ENCODE results near the gene AGPAT3.

The AGPAT3 gene

DNA sequence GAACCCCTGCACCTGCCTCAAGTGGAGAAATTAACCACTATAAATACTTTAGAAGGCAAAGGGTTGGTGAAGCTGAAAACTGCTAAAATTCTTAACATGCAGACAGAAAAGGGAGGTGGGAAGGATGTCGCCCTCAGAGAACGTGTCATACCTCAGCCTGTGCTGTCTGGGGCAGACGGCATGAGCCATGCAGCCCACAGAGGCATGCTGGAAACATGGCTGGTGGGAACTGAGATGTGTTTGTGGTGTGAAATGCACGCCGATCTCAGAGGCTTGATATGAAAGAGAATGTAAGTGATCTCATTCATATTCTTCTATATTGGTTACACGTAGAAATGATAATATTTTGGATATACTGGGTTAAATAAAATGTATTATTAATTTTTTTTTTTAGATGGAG is 16.3 kb downstream of the AGPAT3 start:
- WGBS, 2 donors (ENCODE audit: extremely low coverage in 2 of 2, insufficient read length in 2 of 2, insufficient replicate concordance in 1 of 2) = no CpG with 5 or more reads among the region's 6 CpGs
- peaks cover 9 to 10% of the 10 kb centered on the region in 2 donors for H3K4me1 ChIP-seq (ENCODE audit: control insufficient read depth in 2 of 2, insufficient read depth in 1 of 2, low read depth in 1 of 2, low read length in 2 of 2)
- H3K27ac ChIP-seq (replicated peaks; ENCODE audit: low read length) = no peak overlapping the region

GRCh38 chr21:43881935-43882334 is 16.9 kb downstream of the AGPAT3 start:
- Histone ChIP-seq H3K4me3 (ENCODE audit: low read length in 2 of 2) (no peak overlapping the region), H2BK15ac (ENCODE audit: low read length) (no peak overlapping the region), H2BK12ac (ENCODE audit: low read length) (no peak overlapping the region), H3K36me3 (replicated peaks in 1 of 2; ENCODE audit: control insufficient read depth in 2 of 2, insufficient read depth in 2 of 2, low read length in 2 of 2) (peaks cover 0 to 8% of the 10 kb centered on the region in 2 donors), H2BK5ac (ENCODE audit: low read length) (no peak overlapping the region), H2AK5ac (ENCODE audit: low read depth, low read length) (no peak overlapping the region), H2BK120ac (ENCODE audit: low read depth, low read length) (no peak overlapping the region), H3K27ac (replicated peaks; ENCODE audit: low read length) (no peak overlapping the region), H3K14ac (ENCODE audit: low read length) (no peak overlapping the region), H3K9ac (ENCODE audit: low read depth, low read length, poor library complexity) (no peak overlapping the region), H3K4ac (ENCODE audit: low read length) (no peak overlapping the region), H3K4me1 (ENCODE audit: control insufficient read depth in 2 of 2, insufficient read depth in 1 of 2, low read depth in 1 of 2, low read length in 2 of 2) (peaks cover 9 to 10% of the 10 kb centered on the region in 2 donors), H3K9me3 (replicated peaks in 1 of 2; ENCODE audit: control insufficient read depth in 2 of 2, insufficient read depth in 1 of 2, low read depth in 1 of 2, low read length in 2 of 2) (no peaks in the 10 kb centered on the region), H3K23ac (ENCODE audit: low read depth, low read length, poor library complexity) (no peak overlapping the region), H4K8ac (ENCODE audit: low read depth, low read length) (no peak overlapping the region), H3K4me2 (ENCODE audit: insufficient read depth, low read length, poor library complexity, severe bottlenecking) (no peak overlapping the region), H3K27me3 (ENCODE audit: control insufficient read depth in 3 of 3, insufficient read depth in 3 of 3, low read depth in 1 of 3, low read length in 3 of 3) (no peaks in the 10 kb centered on the region), H3K18ac (ENCODE audit: low read length) (no peak overlapping the region), H4K91ac (ENCODE audit: low read depth, low read length, poor library complexity) (no peak overlapping the region), H2AFZ (ENCODE audit: low read length) (no peak overlapping the region), H3K79me1 (ENCODE audit: low read depth, low read length) (no peaks in the 10 kb centered on the region)
- no peak for DNase-seq (ENCODE audit: low spot score)
- WGBS, 2 donors (ENCODE audit: extremely low coverage in 2 of 2, insufficient read length in 2 of 2, insufficient replicate concordance in 1 of 2) = no CpG with 5 or more reads among the region's 8 CpGs

More for the DNA sequence above, 16.3 kb downstream of the AGPAT3 start:
- Histone ChIP-seq H2AK5ac (ENCODE audit: low read depth, low read length) (no peak overlapping the region), H3K36me3 (replicated peaks in 1 of 2; ENCODE audit: control insufficient read depth in 2 of 2, insufficient read depth in 2 of 2, low read length in 2 of 2) (peaks cover 0 to 8% of the 10 kb centered on the region in 2 donors), H4K8ac (ENCODE audit: low read depth, low read length) (no peak overlapping the region), H3K4ac (ENCODE audit: low read length) (no peak overlapping the region), H2BK5ac (ENCODE audit: low read length) (no peak overlapping the region), H3K79me1 (ENCODE audit: low read depth, low read length) (no peaks in the 10 kb centered on the region), H2AFZ (ENCODE audit: low read length) (no peak overlapping the region), H3K9ac (ENCODE audit: low read depth, low read length, poor library complexity) (no peak overlapping the region), H4K91ac (ENCODE audit: low read depth, low read length, poor library complexity) (no peak overlapping the region), H2BK15ac (ENCODE audit: low read length) (no peak overlapping the region), H3K4me3 (ENCODE audit: low read length in 2 of 2) (no peak overlapping the region), H3K23ac (ENCODE audit: low read depth, low read length, poor library complexity) (no peak overlapping the region), H3K27me3 (ENCODE audit: control insufficient read depth in 3 of 3, insufficient read depth in 3 of 3, low read depth in 1 of 3, low read length in 3 of 3) (no peaks in the 10 kb centered on the region), H3K14ac (ENCODE audit: low read length) (no peak overlapping the region), H3K18ac (ENCODE audit: low read length) (peak overlapping the region; percentile 77), H2BK120ac (ENCODE audit: low read depth, low read length) (no peak overlapping the region), H3K4me2 (ENCODE audit: insufficient read depth, low read length, poor library complexity, severe bottlenecking) (no peak overlapping the region), H3K9me3 (replicated peaks in 1 of 2; ENCODE audit: control insufficient read depth in 2 of 2, insufficient read depth in 1 of 2, low read depth in 1 of 2, low read length in 2 of 2) (no peaks in the 10 kb centered on the region), H2BK12ac (ENCODE audit: low read length) (no peak overlapping the region)
- no peak for DNase-seq (ENCODE audit: low spot score)

- H3K27ac ChIP-seq (replicated peaks; ENCODE audit: low read length) = no peak overlapping the region
- peak overlapping the region; percentile 56 for H3K23ac ChIP-seq (ENCODE audit: low read depth, low read length, poor library complexity)
- H3K79me1 ChIP-seq (ENCODE audit: low read depth, low read length) = no peaks in the 10 kb centered on the region
These were observed 18.0 kb downstream of the AGPAT3 start for GRCh38 chr21:43882952-43883545.

DNA sequence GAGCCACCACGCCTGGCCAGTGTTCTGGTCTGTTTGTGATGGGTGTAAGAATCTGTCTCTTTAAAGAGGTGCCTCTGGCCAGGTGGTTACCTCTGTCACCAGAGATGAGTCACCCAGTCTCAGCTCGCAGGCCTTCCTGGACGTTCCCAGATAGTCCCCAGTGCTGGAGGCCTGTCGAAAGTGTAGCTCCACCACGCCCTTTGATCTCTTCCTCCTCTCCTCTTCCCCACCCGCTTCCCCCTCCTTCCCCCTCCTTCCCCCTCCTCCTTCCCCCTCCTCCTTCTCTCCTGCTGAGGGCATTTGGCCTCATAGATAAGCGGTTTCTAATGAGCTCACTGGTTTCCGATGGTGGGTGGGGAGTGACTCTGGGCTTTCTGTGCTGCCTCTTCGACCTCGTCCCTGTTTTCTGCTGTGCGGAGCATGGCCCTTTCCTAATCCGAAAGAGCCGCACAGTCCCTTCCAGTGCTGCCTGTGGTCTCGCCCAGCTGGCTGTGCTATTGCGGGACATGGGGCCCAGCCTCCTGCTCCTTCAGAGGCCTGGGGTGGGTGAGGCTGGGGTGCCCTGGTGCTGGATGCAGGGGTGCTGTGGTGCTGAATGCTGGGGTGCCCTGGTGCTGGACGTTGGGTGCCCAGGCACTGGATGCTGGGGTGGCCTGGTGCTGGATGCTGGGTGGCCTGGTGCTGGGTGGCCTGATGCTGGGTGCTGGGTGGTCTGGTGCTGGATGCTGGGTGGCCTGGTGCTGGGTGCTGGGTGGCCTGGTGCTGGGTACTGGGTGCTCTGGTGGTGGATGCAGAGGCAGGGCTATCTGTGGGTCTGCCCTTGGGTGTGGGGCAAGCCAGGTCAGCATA is 19.2 kb downstream of the AGPAT3 start:
- no peak overlapping the region for H2BK120ac ChIP-seq (ENCODE audit: low read depth, low read length)
- H2BK12ac ChIP-seq (ENCODE audit: low read length) = peak overlapping the region; percentile 95
- no peak overlapping the region for H3K9ac ChIP-seq (ENCODE audit: low read depth, low read length, poor library complexity)
- no peak overlapping the region for H3K27ac ChIP-seq (replicated peaks; ENCODE audit: low read length)
- H2AFZ ChIP-seq (ENCODE audit: low read length) = no peak overlapping the region
- peak overlapping the region; percentile 94 for H3K23ac ChIP-seq (ENCODE audit: low read depth, low read length, poor library complexity)
- no peaks in the 10 kb centered on the region for H3K9me3 ChIP-seq (replicated peaks in 1 of 2; ENCODE audit: control insufficient read depth in 2 of 2, insufficient read depth in 1 of 2, low read depth in 1 of 2, low read length in 2 of 2)
- peak overlapping the region; percentile 90 for H4K91ac ChIP-seq (ENCODE audit: low read depth, low read length, poor library complexity)
- H3K27me3 ChIP-seq (ENCODE audit: control insufficient read depth in 3 of 3, insufficient read depth in 3 of 3, low read depth in 1 of 3, low read length in 3 of 3) = no peaks in the 10 kb centered on the region
- H4K8ac ChIP-seq (ENCODE audit: low read depth, low read length) = peak overlapping the region; percentile 97
- no peak overlapping the region for H3K4me2 ChIP-seq (ENCODE audit: insufficient read depth, low read length, poor library complexity, severe bottlenecking)
- peak overlapping the region in 1 of 2 donors; percentile 25 for H3K4me3 ChIP-seq (ENCODE audit: low read length in 2 of 2)
- WGBS, 2 donors (ENCODE audit: extremely low coverage in 2 of 2, insufficient read length in 2 of 2, insufficient replicate concordance in 1 of 2) = no CpG with 5 or more reads among the region's 16 CpGs
- H2AK5ac ChIP-seq (ENCODE audit: low read depth, low read length) = peak overlapping the region; percentile 90
- peaks cover 0 to 3% of the 10 kb centered on the region in 2 donors for H3K36me3 ChIP-seq (replicated peaks in 1 of 2; ENCODE audit: control insufficient read depth in 2 of 2, insufficient read depth in 2 of 2, low read length in 2 of 2)
- H3K4ac ChIP-seq (ENCODE audit: low read length) = peak overlapping the region; percentile 0
- peak overlapping the region; percentile 94 for H3K18ac ChIP-seq (ENCODE audit: low read length)
- H3K14ac ChIP-seq (ENCODE audit: low read length) = peak overlapping the region; percentile 65
- peaks cover 9 to 10% of the 10 kb centered on the region in 2 donors for H3K4me1 ChIP-seq (ENCODE audit: control insufficient read depth in 2 of 2, insufficient read depth in 1 of 2, low read depth in 1 of 2, low read length in 2 of 2)
- H2BK5ac ChIP-seq (ENCODE audit: low read length) = no peak overlapping the region
- no peak for DNase-seq (ENCODE audit: low spot score)
- H2BK15ac ChIP-seq (ENCODE audit: low read length) = peak overlapping the region; percentile 9
- no peaks in the 10 kb centered on the region for H3K79me1 ChIP-seq (ENCODE audit: low read depth, low read length)

More at GRCh38 chr21:43882952-43883545, 18.0 kb downstream of the AGPAT3 start:
- Histone ChIP-seq H3K9ac (ENCODE audit: low read depth, low read length, poor library complexity) (no peak overlapping the region), H4K8ac (ENCODE audit: low read depth, low read length) (no peak overlapping the region), H3K4me2 (ENCODE audit: insufficient read depth, low read length, poor library complexity, severe bottlenecking) (no peak overlapping the region), H3K9me3 (replicated peaks in 1 of 2; ENCODE audit: control insufficient read depth in 2 of 2, insufficient read depth in 1 of 2, low read depth in 1 of 2, low read length in 2 of 2) (no peaks in the 10 kb centered on the region), H4K91ac (ENCODE audit: low read depth, low read length, poor library complexity) (no peak overlapping the region), H3K4me3 (ENCODE audit: low read length in 2 of 2) (no peak overlapping the region), H2AK5ac (ENCODE audit: low read depth, low read length) (peak overlapping the region; percentile 16), H2AFZ (ENCODE audit: low read length) (no peak overlapping the region), H3K4me1 (ENCODE audit: control insufficient read depth in 2 of 2, insufficient read depth in 1 of 2, low read depth in 1 of 2, low read length in 2 of 2) (peaks cover 9 to 10% of the 10 kb centered on the region in 2 donors), H3K36me3 (replicated peaks in 1 of 2; ENCODE audit: control insufficient read depth in 2 of 2, insufficient read depth in 2 of 2, low read length in 2 of 2) (peaks cover 0 to 4% of the 10 kb centered on the region in 2 donors), H3K14ac (ENCODE audit: low read length) (no peak overlapping the region), H2BK15ac (ENCODE audit: low read length) (peak overlapping the region; percentile 62), H3K4ac (ENCODE audit: low read length) (no peak overlapping the region), H2BK12ac (ENCODE audit: low read length) (no peak overlapping the region), H3K27me3 (ENCODE audit: control insufficient read depth in 3 of 3, insufficient read depth in 3 of 3, low read depth in 1 of 3, low read length in 3 of 3) (no peaks in the 10 kb centered on the region), H2BK120ac (ENCODE audit: low read depth, low read length) (peak overlapping the region; percentile 16), H3K18ac (ENCODE audit: low read length) (peak overlapping the region; percentile 69), H2BK5ac (ENCODE audit: low read length) (no peak overlapping the region)
- WGBS, 2 donors (ENCODE audit: extremely low coverage in 2 of 2, insufficient read length in 2 of 2, insufficient replicate concordance in 1 of 2) = no CpG with 5 or more reads among the region's 11 CpGs
- no peak for DNase-seq (ENCODE audit: low spot score)

Data from neuronal stem cell (in vitro differentiated cells).